GM21723 (cell line): ENCODE results near the gene HAX1.

Experiments used
- ATAC-seq: cut with Tn5 transposase; IDR thresholded peaks from one replicate; pipeline ENCODE4 v1.9.1; 2021; ENCODE audit warnings: mild to moderate bottlenecking, moderate library complexity; ENCODE audit not compliant: unreplicated experiment

The HAX1 gene

GRCh38 chr1:154324669-154325582 is 52.5 kb downstream of the HAX1 start, which contains the start of gene ATP8B2:
Gene ATP8B2, plus strand, starts transcription at chr1:154325525. Its CDS starts 2,617 bp downstream, at chr1:154328142.
- no peak for ATAC-seq
